OCI-LY3 (cell line): ENCODE measurements around the gene LSM5.

Experiments used
- CTCF ChIP-seq: fragments of 200-600, 300-600 bp; sonication (generic); IDR thresholded peaks from 2 replicates; pipeline ENCODE4 v1.5.1; 2014; ENCODE audit warnings: antibody characterized with exemption, low read length, low read depth
- EZH2phosphoT487 ChIP-seq: fragments of 200-600 bp; shearing (Covaris generic); IDR thresholded peaks from 2 replicates; pipeline ENCODE4 v1.6.1; 2018; ENCODE audit warnings: antibody characterized with exemption, mixed run types, low read depth

GRCh38 chr7:32500922-32501341, 10.8 kb upstream of the LSM5 start:
- TF ChIP-seq CTCF = no peak
- TF ChIP-seq EZH2phosphoT487 = no peak
